Transverse colon (tissue), 4 donors: ENCODE measurements around the gene ABCA1. TPM values are rescaled to one million over a fixed set of nuclear protein-coding genes. Genes with fewer than 3 reads are reported as not detected.
"Not testable (repeated sequence)": the region's sequence is repeated elsewhere in the genome, so short reads cannot be mapped to it uniquely, and the experiment has no call there.

Source experiments
- DNase-seq: peaks from one replicate; pipeline ENCODE4 v3.0.0-alpha.2; 2019
- H3K27ac ChIP-seq, 4 donors: fragments of 200-600 bp; sonication (generic); 2 replicates each; pipeline ENCODE4 v1.5.1; 2016 to 2018; ENCODE audit warnings: inconsistent platforms in 4 of 4
- H3K27me3 ChIP-seq: fragments of 200-600 bp; sonication (generic); 2 replicates; pipeline ENCODE4 v1.5.1; 2017; ENCODE audit warnings: inconsistent platforms
- H3K36me3 ChIP-seq, 4 donors: fragments of 200-600 bp; sonication (generic); 2 replicates each; pipeline ENCODE4 v1.5.1; 2017 to 2019; ENCODE audit warnings: inconsistent platforms in 4 of 4
- H3K4me1 ChIP-seq, 4 donors: fragments of 200-600 bp; sonication (generic); 2 replicates each; pipeline ENCODE4 v1.5.1; 2017 to 2020; ENCODE audit warnings: inconsistent platforms in 4 of 4
- H3K4me3 ChIP-seq, 4 donors: fragments of 200-600 bp; sonication (generic); 1 replicate in 1 of 4; 2 replicates in 3 of 4; pipeline versions ENCODE4 v1.5.1 to v1.6.1; 2017 to 2019; ENCODE audit warnings: inconsistent platforms in 4 of 4
- H3K9me3 ChIP-seq, 2 donors: fragments of 200-600 bp; sonication (generic); 2 replicates each; pipeline ENCODE4 v1.5.1; 2017 to 2019; ENCODE audit warnings: inconsistent platforms in 2 of 2
- CTCF ChIP-seq, 5 experiments: fragments of 200-600 bp in 3 of 5; fragments of 450-650 bp in 2 of 5; sonication (generic) in 3 of 5; IDR thresholded peaks; 1 replicate in 2 of 5; 2 replicates in 3 of 5; pipeline ENCODE4 v1.5.1; 2016 to 2017; ENCODE audit warnings: antibody characterized with exemption in 5 of 5, inconsistent platforms in 3 of 5, mild to moderate bottlenecking in 2 of 5, moderate library complexity in 1 of 5
- EP300 ChIP-seq: sonication (generic); formaldehyde crosslinking; IDR thresholded peaks from one replicate; pipeline ENCODE4 v1.6.1; 2017; ENCODE audit warnings: antibody characterized with exemption, low read depth
- POLR2A ChIP-seq: fragments of 450-650 bp; IDR thresholded peaks from one replicate; pipeline ENCODE4 v1.6.1; 2016; ENCODE audit warnings: antibody characterized with exemption, mild to moderate bottlenecking, moderate library complexity
- POLR2AphosphoS5 ChIP-seq, 3 donors: sonication (generic); formaldehyde crosslinking; IDR thresholded peaks; one replicate each; pipeline ENCODE4 v1.6.1; 2016; ENCODE audit warnings: antibody characterized with exemption in 3 of 3
- WGBS, 2 donors: methylation state at CpG; one replicate each; pipeline ENCODE4 v1.1.5; 2018; ENCODE audit warnings: low coverage in 1 of 2; 5-methylcytosine and 5-hydroxymethylcytosine counted together
- in situ Hi-C, 4 donors: fragments of 200-750 bp; cut with MboI; loops; one replicate each; pipeline versions ENCODE4 v1.15.0 to v1.15.1; 2017; ENCODE audit warnings: low sequenced_read_pairs in 3 of 4, low pct_ligation_motif_present in 1 of 4, low pct_unique_long_range_greater_than_20kb in 1 of 4
- intact Hi-C: fragments of 100-400 bp; cut with DNase I; formaldehyde crosslinking; loops from one replicate; pipeline ENCODE4 v1.15.1; 2023; ENCODE audit warnings: low total_unique reads
- total RNA-seq, 4 donors: library from RNA; depleted of rRNA; stranded (reverse); fragments of >200 nt; gene quantifications; one replicate each; pipeline ENCODE4 v1.1.0, GENCODE V29; 2016

Gene ABCA1
- total RNA-seq, 4 donors from 2014 or later, result 20.5 to 67.3 (median 60.5) TPM

GRCh38 chr9:104858271-104858670 is 69.7 kb downstream of the ABCA1 start:
- Histone ChIP-seq H3K4me3 (no peak overlapping the region), H3K27ac (peak overlapping the region in 2 of 4 donors; percentile 11 to 52), H3K36me3 (peaks cover 0 to 17% (median 7%) of the 10 kb centered on the region in 4 donors), H3K4me1 (peaks cover 0 to 32% (median 10%) of the 10 kb centered on the region in 4 donors), H3K9me3 (no peaks in the 10 kb centered on the region), H3K27me3 (no peaks in the 10 kb centered on the region)
- TF ChIP-seq CTCF (IDR thresholded peaks at IDR 0.05) (no peak), POLR2AphosphoS5 (IDR thresholded peaks at IDR 0.05) (no peak), POLR2A (no peak), EP300 (no peak)
- DNase-seq, result no peak
- 67 to 81% methylated on average over 1 to 4 of the region's 4 CpGs for WGBS, 2 donors
- in situ Hi-C loops, result loop anchor here in 1 of 4 donors (25.0 kb wide), 1 partner anchor 554 kb away; no protein-coding TSS in a partner anchor
- intact Hi-C loops, result no loop called here

GRCh38 chr9:104856413-104856941 is 71.5 kb downstream of the ABCA1 start:
- Histone ChIP-seq H3K36me3 (peaks cover 0 to 17% (median 6%) of the 10 kb centered on the region in 4 donors), H3K27me3 (no peaks in the 10 kb centered on the region), H3K4me3 (no peak overlapping the region), H3K27ac (peak overlapping the region in 1 of 4 donors; percentile 20), H3K4me1 (peaks cover 0 to 31% (median 9%) of the 10 kb centered on the region in 4 donors), H3K9me3 (no peaks in the 10 kb centered on the region)
- 43 to 57% methylated on average over 4 to 5 of the region's 5 CpGs for WGBS, 2 donors
- in situ Hi-C loops, result loop anchor here in 1 of 4 donors (25.0 kb wide), 1 partner anchor 556 kb away; no protein-coding TSS in a partner anchor
- DNase-seq, result no peak
- intact Hi-C loops, result no loop called here
- no peak for TF ChIP-seq CTCF (IDR thresholded peaks at IDR 0.05)
- TF ChIP-seq POLR2AphosphoS5 (IDR thresholded peaks at IDR 0.05), result no peak
- TF ChIP-seq EP300, result no peak
- TF ChIP-seq POLR2A, result no peak

- peaks cover 0 to 31% (median 9%) of the 10 kb centered on the region in 4 donors for H3K4me1 ChIP-seq
- WGBS, 2 donors, result 55 to 74% methylated on average over 2 to 3 of the region's 3 CpGs
- no peaks in the 10 kb centered on the region for H3K27me3 ChIP-seq
- peaks cover 0 to 17% (median 2%) of the 10 kb centered on the region in 4 donors for H3K36me3 ChIP-seq
- DNase-seq, result no peak
- H3K4me3 ChIP-seq, result no peak overlapping the region
- in situ Hi-C loops, result loop anchor here in 1 of 4 donors (25.0 kb wide), 1 partner anchor 556 kb away; no protein-coding TSS in a partner anchor
- H3K9me3 ChIP-seq, result no peaks in the 10 kb centered on the region
- intact Hi-C loops, result no loop called here
- no peak overlapping the region for H3K27ac ChIP-seq
- TF ChIP-seq CTCF (IDR thresholded peaks at IDR 0.05) (no peak), EP300 (no peak), POLR2A (no peak), POLR2AphosphoS5 (IDR thresholded peaks at IDR 0.05) (no peak)
These were observed 72.1 kb downstream of the ABCA1 start for GRCh38 chr9:104855807-104856206.

- intact Hi-C loops, H3K27me3 ChIP-seq, H3K27ac ChIP-seq, H3K9me3 ChIP-seq, H3K4me3 ChIP-seq, DNase-seq: not testable (repeated sequence)
- Histone ChIP-seq H3K4me1 (peaks cover 0 to 30% (median 11%) of the 10 kb centered on the region in 4 donors), H3K36me3 (peaks cover 0 to 17% (median 2%) of the 10 kb centered on the region in 4 donors)
- WGBS, 2 donors, result 86 to 90% methylated on average over 6 to 7 of the region's 7 CpGs
- in situ Hi-C loops, result loop anchor here in 1 of 4 donors (25.0 kb wide), 1 partner anchor 557 kb away; no protein-coding TSS in a partner anchor
These were observed 72.7 kb downstream of the ABCA1 start for GRCh38 chr9:104855258-104855657.
